CD4-positive, CD25-positive, alpha-beta regulatory T cell (primary cell): ENCODE data around the gene DGKG. TPM values are rescaled to one million over a fixed set of nuclear protein-coding genes. Genes with fewer than 3 reads are reported as not detected.

Experiments
- ATAC-seq, 2 donors: fragments of 150-1000 bp; cut with Tn5 transposase; one replicate each; pipeline ENCODE4 v1.10.0; 2021; ENCODE audit warnings: low read depth in 2 of 2, moderate number of reproducible peaks in 2 of 2, moderate library complexity in 1 of 2
- DNase-seq, 3 donors: peaks; one replicate each; pipeline versions ENCODE4 v3.0.0 to v3.0.0-alpha.2; 2012 to 2022; ENCODE audit warnings: mixed read lengths in 1 of 3
- H3K27ac ChIP-seq: one replicate; pipeline ENCODE4 v1.7.0; 2013; ENCODE audit warnings: mild to moderate bottlenecking, low read length; ENCODE audit not compliant: insufficient read depth, poor library complexity, severe bottlenecking
- H3K27me3 ChIP-seq: one replicate; pipeline ENCODE4 v1.7.0; 2013; ENCODE audit warnings: low read length; ENCODE audit not compliant: control insufficient read depth, insufficient read depth
- H3K36me3 ChIP-seq: one replicate; pipeline ENCODE4 v1.7.0; 2013; ENCODE audit warnings: mild to moderate bottlenecking, low read length, moderate library complexity; ENCODE audit not compliant: control insufficient read depth, insufficient read depth
- H3K4me1 ChIP-seq: 2 replicates; pipeline ENCODE4 v1.7.0; 2013; ENCODE audit warnings: mild to moderate bottlenecking, low read length; ENCODE audit not compliant: insufficient read depth, control insufficient read depth, poor library complexity, severe bottlenecking
- H3K4me3 ChIP-seq: one replicate; pipeline ENCODE4 v1.7.0; 2013; ENCODE audit warnings: low read depth, mild to moderate bottlenecking, low read length, moderate library complexity
- H3K9me3 ChIP-seq, 2 experiments: 1 replicate in 1 of 2; 2 replicates in 1 of 2; pipeline ENCODE4 v1.7.0; 2013; ENCODE audit warnings: low read length in 2 of 2, mild to moderate bottlenecking in 1 of 2, moderate library complexity in 1 of 2; ENCODE audit not compliant: control insufficient read depth in 2 of 2
- H3K27ac Mint-ChIP-seq, 3 donors: one replicate each; pipeline ENCODE4 v1.8.0; 2020 to 2022; ENCODE audit warnings: mild to moderate bottlenecking in 3 of 3, mixed read lengths in 3 of 3, moderate library complexity in 2 of 3
- H3K27me3 Mint-ChIP-seq: one replicate; pipeline ENCODE4 v1.8.0; 2022; ENCODE audit warnings: mild to moderate bottlenecking, mixed read lengths
- H3K36me3 Mint-ChIP-seq: one replicate; pipeline ENCODE4 v1.8.0; 2020; ENCODE audit warnings: mixed read lengths
- H3K4me1 Mint-ChIP-seq, 4 donors: one replicate each; pipeline ENCODE4 v1.8.0; 2020 to 2022; ENCODE audit warnings: mixed read lengths in 4 of 4, mild to moderate bottlenecking in 1 of 4
- H3K4me3 Mint-ChIP-seq, 4 donors: one replicate each; pipeline ENCODE4 v1.8.0; 2020 to 2022; ENCODE audit warnings: mild to moderate bottlenecking in 4 of 4, mixed read lengths in 4 of 4, moderate library complexity in 3 of 4
- H3K9me3 Mint-ChIP-seq, 7 donors: one replicate each; pipeline ENCODE4 v1.8.0; 2020 to 2022; ENCODE audit warnings: mixed read lengths in 7 of 7, mild to moderate bottlenecking in 3 of 7, moderate library complexity in 2 of 7
- polyA plus RNA-seq, 4 donors: library from polyadenylated mRNA; unstranded; fragments of 300-500 nt; fragmentation: Illumina TruSeq; gene quantifications; one replicate each; pipeline ENCODE4 v1.2.3, GENCODE V29; 2021
- total RNA-seq: library from RNA; stranded (reverse); gene quantifications from one replicate; pipeline ENCODE4 v1.2.3, GENCODE V29; 2022

Gene DGKG
- total and polyA plus RNA-seq, 5 donors from 2014 or later = 0.81 TPM; not detected in 4

GRCh38 chr3:186342197-186342596, 19.8 kb downstream of the DGKG start:
- no peak overlapping the region for H3K27ac ChIP-seq
- no peaks in the 10 kb centered on the region for H3K4me1 Mint-ChIP-seq
- no peaks in the 10 kb centered on the region for H3K36me3 Mint-ChIP-seq
- peaks cover 4% of the 10 kb centered on the region for H3K27me3 ChIP-seq
- DNase-seq = no peak
- no peak overlapping the region for H3K4me3 ChIP-seq
- H3K36me3 ChIP-seq = no peaks in the 10 kb centered on the region
- peaks cover 4% of the 10 kb centered on the region for H3K27me3 Mint-ChIP-seq
- no peak for ATAC-seq
- H3K9me3 Mint-ChIP-seq = peaks cover 0 to 6% (median 3%) of the 10 kb centered on the region in 7 donors
- H3K4me3 Mint-ChIP-seq = no peak overlapping the region
- H3K4me1 ChIP-seq = no peaks in the 10 kb centered on the region
- H3K9me3 ChIP-seq = peaks cover 0 to 4% of the 10 kb centered on the region in 2 experiments
- no peak overlapping the region for H3K27ac Mint-ChIP-seq

DNA sequence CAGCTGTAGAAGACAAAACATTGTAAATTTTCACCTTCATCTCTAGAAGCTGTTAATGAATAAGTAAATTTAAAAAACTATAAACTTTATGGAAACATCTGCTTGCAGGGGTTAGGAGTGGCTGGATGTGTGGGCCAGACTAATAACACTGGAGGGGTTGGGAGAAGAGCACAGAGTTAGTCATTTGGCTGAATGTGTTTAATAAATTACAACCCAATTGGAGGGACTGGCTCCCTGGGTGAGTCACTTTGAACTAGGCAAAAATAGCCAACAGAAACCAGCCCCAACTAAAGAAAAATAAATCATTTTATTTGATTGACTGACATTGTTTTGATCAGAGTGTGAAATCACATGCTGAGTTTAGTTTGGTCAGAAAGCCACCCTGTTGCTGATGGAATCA, 21.8 kb downstream of the DGKG start:
- no peak for DNase-seq
- Histone ChIP-seq H3K27me3 (peaks cover 4% of the 10 kb centered on the region), H3K4me1 (no peaks in the 10 kb centered on the region), H3K27ac (no peak overlapping the region), H3K4me3 (no peak overlapping the region), H3K36me3 (no peaks in the 10 kb centered on the region), H3K9me3 (peaks cover 0 to 4% of the 10 kb centered on the region in 2 experiments)
- no peak overlapping the region for H3K27ac Mint-ChIP-seq
- no peak overlapping the region for H3K4me3 Mint-ChIP-seq
- H3K36me3 Mint-ChIP-seq = no peaks in the 10 kb centered on the region
- ATAC-seq = no peak
- H3K27me3 Mint-ChIP-seq = peaks cover 12% of the 10 kb centered on the region
- no peaks in the 10 kb centered on the region for H3K4me1 Mint-ChIP-seq
- H3K9me3 Mint-ChIP-seq = peaks cover 0 to 6% (median 3%) of the 10 kb centered on the region in 7 donors

GRCh38 chr3:186339180-186339918, 22.7 kb downstream of the DGKG start:
- peaks cover 15% of the 10 kb centered on the region for H3K27me3 Mint-ChIP-seq
- Histone ChIP-seq H3K36me3 (no peaks in the 10 kb centered on the region), H3K9me3 (peaks cover 0 to 4% of the 10 kb centered on the region in 2 experiments), H3K4me1 (no peaks in the 10 kb centered on the region), H3K27me3 (peaks cover 4% of the 10 kb centered on the region), H3K27ac (no peak overlapping the region), H3K4me3 (no peak overlapping the region)
- no peak overlapping the region for H3K27ac Mint-ChIP-seq
- H3K9me3 Mint-ChIP-seq = peaks cover 0 to 6% (median 3%) of the 10 kb centered on the region in 7 donors
- DNase-seq (no peak), ATAC-seq (no peak)
- no peak overlapping the region for H3K4me3 Mint-ChIP-seq
- no peaks in the 10 kb centered on the region for H3K4me1 Mint-ChIP-seq
- H3K36me3 Mint-ChIP-seq = no peaks in the 10 kb centered on the region

DNA sequence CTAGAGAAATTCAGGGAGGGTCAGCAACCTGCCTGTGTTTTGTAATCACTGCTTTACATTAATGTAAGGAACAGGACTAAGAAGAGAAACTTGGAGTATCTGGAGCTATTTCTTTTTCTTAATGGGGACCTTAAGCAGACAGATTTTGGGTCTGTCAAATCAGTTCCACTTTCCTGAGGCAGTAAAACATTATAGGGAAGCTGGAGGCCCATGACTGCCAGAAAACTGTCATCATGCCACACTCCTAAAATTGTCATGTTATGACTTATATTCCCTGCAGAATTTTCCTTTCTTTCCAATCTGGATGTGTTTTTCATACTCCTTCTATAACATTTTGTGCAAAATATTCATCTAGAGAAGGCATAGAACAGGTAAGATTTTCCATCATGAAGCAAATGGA, 28.8 kb downstream of the DGKG start:
- no peak for DNase-seq
- Histone ChIP-seq H3K27ac (no peak overlapping the region), H3K9me3 (no peaks in the 10 kb centered on the region), H3K36me3 (no peaks in the 10 kb centered on the region), H3K27me3 (no peaks in the 10 kb centered on the region), H3K4me1 (no peaks in the 10 kb centered on the region), H3K4me3 (no peak overlapping the region)
- Mint-ChIP-seq H3K36me3 (no peaks in the 10 kb centered on the region), H3K27me3 (peaks cover 43% of the 10 kb centered on the region), H3K4me1 (no peaks in the 10 kb centered on the region), H3K4me3 (no peak overlapping the region), H3K27ac (no peak overlapping the region), H3K9me3 (peaks cover 0 to 2% (median 0%) of the 10 kb centered on the region in 7 donors)
- ATAC-seq = no peak

GRCh38 chr3:186330772-186331460, 31.1 kb downstream of the DGKG start:
- Mint-ChIP-seq H3K4me3 (no peak overlapping the region), H3K27ac (no peak overlapping the region), H3K36me3 (no peaks in the 10 kb centered on the region), H3K4me1 (no peaks in the 10 kb centered on the region), H3K27me3 (peaks cover 41% of the 10 kb centered on the region), H3K9me3 (peaks cover 0 to 2% (median 0%) of the 10 kb centered on the region in 7 donors)
- H3K36me3 ChIP-seq = no peaks in the 10 kb centered on the region
- ATAC-seq (no peak), DNase-seq (no peak)
- H3K27ac ChIP-seq = no peak overlapping the region
- H3K9me3 ChIP-seq = no peaks in the 10 kb centered on the region
- H3K4me1 ChIP-seq = no peaks in the 10 kb centered on the region
- H3K27me3 ChIP-seq = no peaks in the 10 kb centered on the region
- H3K4me3 ChIP-seq = no peak overlapping the region

DNA sequence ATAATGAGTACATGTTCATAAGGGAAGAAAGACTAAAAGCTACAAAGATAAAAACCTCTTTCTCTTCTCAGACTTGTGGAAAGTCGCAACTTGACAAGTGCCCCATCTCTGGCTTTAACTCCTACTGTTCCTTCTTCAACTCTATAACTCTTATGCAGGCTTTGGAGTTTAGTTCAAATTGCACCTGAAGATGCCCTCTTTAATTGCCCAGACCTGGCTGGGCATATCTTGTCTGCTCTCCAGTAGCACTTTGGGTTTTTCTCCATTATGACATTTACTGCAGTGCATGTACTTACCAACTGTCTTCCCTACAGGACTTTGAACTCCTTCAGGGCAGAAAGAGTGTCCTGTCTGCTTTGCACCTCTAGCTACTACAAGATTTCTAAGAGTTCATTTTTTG, 32.4 kb downstream of the DGKG start:
- H3K27me3 Mint-ChIP-seq = peaks cover 37% of the 10 kb centered on the region
- no peak overlapping the region for H3K27ac Mint-ChIP-seq
- no peak for DNase-seq
- H3K36me3 ChIP-seq = no peaks in the 10 kb centered on the region
- no peaks in the 10 kb centered on the region for H3K4me1 ChIP-seq
- H3K27ac ChIP-seq = no peak overlapping the region
- ATAC-seq = no peak
- no peaks in the 10 kb centered on the region for H3K9me3 ChIP-seq
- no peaks in the 10 kb centered on the region for H3K4me1 Mint-ChIP-seq
- no peaks in the 10 kb centered on the region for H3K36me3 Mint-ChIP-seq
- H3K4me3 Mint-ChIP-seq = no peak overlapping the region
- H3K9me3 Mint-ChIP-seq = no peaks in the 10 kb centered on the region
- no peaks in the 10 kb centered on the region for H3K27me3 ChIP-seq
- no peak overlapping the region for H3K4me3 ChIP-seq

- Histone ChIP-seq H3K4me3 (no peak overlapping the region), H3K36me3 (no peaks in the 10 kb centered on the region), H3K27ac (no peak overlapping the region), H3K9me3 (no peaks in the 10 kb centered on the region), H3K27me3 (no peaks in the 10 kb centered on the region), H3K4me1 (no peaks in the 10 kb centered on the region)
- no peaks in the 10 kb centered on the region for H3K36me3 Mint-ChIP-seq
- no peak overlapping the region for H3K27ac Mint-ChIP-seq
- DNase-seq = no peak
- H3K9me3 Mint-ChIP-seq = no peaks in the 10 kb centered on the region
- no peak overlapping the region for H3K4me3 Mint-ChIP-seq
- H3K4me1 Mint-ChIP-seq = no peaks in the 10 kb centered on the region
- ATAC-seq = no peak
- peaks cover 25% of the 10 kb centered on the region for H3K27me3 Mint-ChIP-seq
Observed at GRCh38 chr3:186327912-186328487, 34.0 kb downstream of the DGKG start.
